Activated T-cell treated with anti-CD3 and anti-CD28 coated beads for 4 hours (primary cell): Measurements from ENCODE around the gene SPIN2A.
"Not testable (repeated sequence)": the region's sequence is repeated elsewhere in the genome, so short reads cannot be mapped to it uniquely, and the experiment has no call there.

Experiments
- DNase-seq: peaks from one replicate; pipeline ENCODE4 v3.0.0-alpha.2; 2020

Gene SPIN2A

GRCh38 chrX:57137073-57137472, at the start of gene SPIN2A:
SPIN2A (minus strand) TSS chrX:57137397; CDS start chrX:57136597, 800 bp downstream.
- DNase-seq = not testable (repeated sequence)

GRCh38 chrX:57178605-57179004, 41.4 kb upstream of the SPIN2A start:
- DNase-seq = no peak

- no peak for DNase-seq
These were observed 39.9 kb upstream of the SPIN2A start for GRCh38 chrX:57177070-57177469.

GRCh38 chrX:57172544-57172943, 35.3 kb upstream of the SPIN2A start:
- DNase-seq = no peak

GRCh38 chrX:57156397-57157049, 19.3 kb upstream of the SPIN2A start:
- DNase-seq = no peak

- no peak for DNase-seq
These were observed 18.0 kb upstream of the SPIN2A start for GRCh38 chrX:57155171-57155570.

GRCh38 chrX:57152222-57152621, 15.0 kb upstream of the SPIN2A start:
- not testable (repeated sequence) for DNase-seq

- no peak for DNase-seq
These were observed 1.5 kb upstream of the SPIN2A start for GRCh38 chrX:57138674-57139073.

- no peak for DNase-seq
These were observed 304 bp upstream of the SPIN2A start for GRCh38 chrX:57137501-57137900.

- not testable (repeated sequence) for DNase-seq
These were observed 608 bp downstream of the SPIN2A start for GRCh38 chrX:57136589-57136988.

GRCh38 chrX:57135287-57135686, 1.9 kb downstream of the SPIN2A start:
- no peak for DNase-seq

GRCh38 chrX:57134702-57135101, 2.5 kb downstream of the SPIN2A start:
- DNase-seq = no peak

- DNase-seq = no peak
These were observed 3.5 kb downstream of the SPIN2A start for GRCh38 chrX:57133706-57134105.

- DNase-seq = not testable (repeated sequence)
These were observed 3.9 kb downstream of the SPIN2A start for GRCh38 chrX:57133284-57133683.

GRCh38 chrX:57132046-57132445, 5.2 kb downstream of the SPIN2A start:
- no peak for DNase-seq

GRCh38 chrX:57121816-57122215, 15.4 kb downstream of the SPIN2A start:
- DNase-seq = no peak

- DNase-seq = peak; percentile 57
These were observed 15.9 kb downstream of the SPIN2A start, which contains the start of gene SPIN2B for GRCh38 chrX:57121162-57121755. SPIN2B (minus strand) TSS chrX:57121548.

GRCh38 chrX:57120619-57121161, 16.5 kb downstream of the SPIN2A start:
- not testable (repeated sequence) for DNase-seq

GRCh38 chrX:57119416-57119815, 17.8 kb downstream of the SPIN2A start:
- DNase-seq = no peak

GRCh38 chrX:57117566-57117965, 19.6 kb downstream of the SPIN2A start:
- not testable (repeated sequence) for DNase-seq

GRCh38 chrX:57104921-57105398, 32.2 kb downstream of the SPIN2A start:
- no peak for DNase-seq

- no peak for DNase-seq
These were observed 32.8 kb downstream of the SPIN2A start for GRCh38 chrX:57104406-57104805.

GRCh38 chrX:57103489-57103888, 33.7 kb downstream of the SPIN2A start:
- no peak for DNase-seq

GRCh38 chrX:57102918-57103317, 34.3 kb downstream of the SPIN2A start:
- not testable (repeated sequence) for DNase-seq
